ENCODE results near the gene THAP8.

DNA sequence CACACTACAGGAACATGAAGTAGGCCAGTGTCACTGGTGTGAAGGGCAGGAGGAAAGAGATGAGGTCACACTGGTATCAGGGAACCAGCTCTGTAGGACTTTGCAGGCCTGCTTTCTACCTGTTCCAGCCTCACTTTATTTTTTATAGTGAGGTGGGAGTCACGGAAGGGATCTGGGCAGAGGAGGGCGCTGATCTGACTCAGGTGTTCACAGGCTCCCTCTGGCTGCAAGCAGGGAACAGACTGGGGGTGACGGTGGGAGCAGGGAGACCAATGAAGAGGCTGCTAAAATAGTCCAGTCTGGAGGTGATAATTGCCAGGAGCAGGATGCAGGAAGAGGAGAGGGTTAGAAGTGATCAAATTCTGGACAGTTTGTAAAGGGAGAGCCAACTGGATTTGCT lies 2.8 kb downstream of the THAP8 start:
- TF ChIP-seq SP2 (IDR thresholded peaks at IDR 0.05; ENCODE audit: low read length): no peak
- TF ChIP-seq, protein P1, sequence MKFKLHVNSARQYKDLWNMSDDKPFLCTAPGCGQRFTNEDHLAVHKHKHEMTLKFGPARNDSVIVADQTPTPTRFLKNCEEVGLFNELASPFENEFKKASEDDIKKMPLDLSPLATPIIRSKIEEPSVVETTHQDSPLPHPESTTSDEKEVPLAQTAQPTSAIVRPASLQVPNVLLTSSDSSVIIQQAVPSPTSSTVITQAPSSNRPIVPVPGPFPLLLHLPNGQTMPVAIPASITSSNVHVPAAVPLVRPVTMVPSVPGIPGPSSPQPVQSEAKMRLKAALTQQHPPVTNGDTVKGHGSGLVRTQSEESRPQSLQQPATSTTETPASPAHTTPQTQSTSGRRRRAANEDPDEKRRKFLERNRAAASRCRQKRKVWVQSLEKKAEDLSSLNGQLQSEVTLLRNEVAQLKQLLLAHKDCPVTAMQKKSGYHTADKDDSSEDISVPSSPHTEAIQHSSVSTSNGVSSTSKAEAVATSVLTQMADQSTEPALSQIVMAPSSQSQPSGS (IDR thresholded peaks at IDR 0.05; ENCODE audit: low read length): no peak
- no peak for TF ChIP-seq KDM1A (IDR thresholded peaks at IDR 0.05; ENCODE audit: borderline replicate concordance, low read length)
- TF ChIP-seq POLR2AphosphoS5 (IDR thresholded peaks at IDR 0.05; ENCODE audit: low read depth, low read length): no peak

Data from H1 (cell line).